CD8-positive, alpha-beta memory T cell (primary cell): Measurements from ENCODE around the gene DHRS4L2. TPM values are rescaled to one million over a fixed set of nuclear protein-coding genes. Genes with fewer than 3 reads are reported as not detected.
A peak's percentile ranks its signal among the peaks of the same experiment; 100 is the strongest.
"Not testable (repeated sequence)": the region's sequence is repeated elsewhere in the genome, so short reads cannot be mapped to it uniquely, and the experiment has no call there.

Experiments
- CTCF ChIA-PET: fragments of 350-600 bp; sonication (Branson Sonifier 250); formaldehyde crosslinking; loops from one replicate; lab custom pipeline; 2021; ENCODE audit warnings: antibody characterized with exemption; lab: Charles Lee
- POLR2A ChIA-PET: fragments of 350-600 bp; sonication (Branson Sonifier 250); formaldehyde crosslinking; loops from one replicate; lab custom pipeline; 2021; ENCODE audit warnings: antibody characterized with exemption; lab: Charles Lee
- DNase-seq, 5 donors: peaks; one replicate each; pipeline versions ENCODE4 v3.0.0 to v3.0.0-alpha.2; 2020 to 2022; ENCODE audit warnings: mixed read lengths in 1 of 5
- H3K27ac ChIP-seq: one replicate; pipeline ENCODE4 v1.7.0; 2013; ENCODE audit warnings: low read depth, mild to moderate bottlenecking, low read length, moderate library complexity
- H3K27me3 ChIP-seq: 2 replicates; pipeline ENCODE4 v1.7.0; 2013; ENCODE audit warnings: low read length, mild to moderate bottlenecking; ENCODE audit not compliant: insufficient read depth, poor library complexity, severe bottlenecking
- H3K36me3 ChIP-seq: 2 replicates; pipeline ENCODE4 v1.7.0; 2013; ENCODE audit warnings: mild to moderate bottlenecking, low read length, moderate library complexity; ENCODE audit not compliant: insufficient read depth
- H3K4me1 ChIP-seq: 2 replicates; pipeline ENCODE4 v1.7.0; 2013; ENCODE audit warnings: mild to moderate bottlenecking, low read length, moderate library complexity; ENCODE audit not compliant: insufficient read depth
- H3K4me3 ChIP-seq: 2 replicates; pipeline ENCODE4 v1.7.0; 2013; ENCODE audit warnings: mild to moderate bottlenecking, low read length
- H3K9me3 ChIP-seq: 2 replicates; pipeline ENCODE4 v1.7.0; 2013; ENCODE audit warnings: mild to moderate bottlenecking, low read length
- H3K27ac Mint-ChIP-seq, 8 donors: one replicate each; pipeline ENCODE4 v1.8.0; 2020 to 2021; ENCODE audit warnings: mixed read lengths in 8 of 8, mild to moderate bottlenecking in 6 of 8, inconsistent platforms in 3 of 8, moderate library complexity in 3 of 8
- H3K27me3 Mint-ChIP-seq, 2 donors: one replicate each; pipeline ENCODE4 v1.8.0; 2020 to 2021; ENCODE audit warnings: mixed read lengths in 2 of 2, mild to moderate bottlenecking in 1 of 2, moderate library complexity in 1 of 2
- H3K36me3 Mint-ChIP-seq, 3 donors: one replicate each; pipeline ENCODE4 v1.8.0; 2020 to 2021; ENCODE audit warnings: mixed read lengths in 3 of 3, inconsistent platforms in 1 of 3, mild to moderate bottlenecking in 1 of 3
- H3K4me1 Mint-ChIP-seq, 3 donors: one replicate each; pipeline ENCODE4 v1.8.0; 2020 to 2021; ENCODE audit warnings: mixed read lengths in 3 of 3, inconsistent platforms in 1 of 3, mild to moderate bottlenecking in 1 of 3
- H3K4me3 Mint-ChIP-seq, 7 donors: one replicate each; pipeline ENCODE4 v1.8.0; 2020 to 2021; ENCODE audit warnings: mixed read lengths in 7 of 7, mild to moderate bottlenecking in 6 of 7, moderate library complexity in 4 of 7, inconsistent platforms in 2 of 7
- H3K9me3 Mint-ChIP-seq, 5 donors: one replicate each; pipeline ENCODE4 v1.8.0; 2020 to 2022; ENCODE audit warnings: mixed read lengths in 5 of 5, mild to moderate bottlenecking in 3 of 5, moderate library complexity in 2 of 5, inconsistent platforms in 1 of 5
- polyA plus RNA-seq: library from polyadenylated mRNA; unstranded; fragments of 300-500 nt; fragmentation: Illumina TruSeq; gene quantifications from one replicate; pipeline ENCODE4 v1.2.3, GENCODE V29; 2021
- total RNA-seq, 2 experiments: library from RNA; stranded (reverse); gene quantifications; one replicate each; pipeline ENCODE4 v1.2.3, GENCODE V29; 2021

Gene DHRS4L2
- total and polyA plus RNA-seq, 3 experiments from 2014 or later = 18.4 to 23.4 (median 21.1) TPM

- H3K27me3 ChIP-seq, H3K4me3 Mint-ChIP-seq, CTCF ChIA-PET, H3K27ac Mint-ChIP-seq, H3K9me3 ChIP-seq, POLR2A ChIA-PET, H3K4me1 ChIP-seq, H3K36me3 Mint-ChIP-seq, DNase-seq, H3K27me3 Mint-ChIP-seq, H3K36me3 ChIP-seq, H3K27ac ChIP-seq, H3K4me3 ChIP-seq, H3K4me1 Mint-ChIP-seq: not testable (repeated sequence)
- H3K9me3 Mint-ChIP-seq = peaks cover 0 to 23% (median 13%) of the 10 kb centered on the region in 5 donors
These were observed 42.6 kb downstream of the DHRS4L2 start for GRCh38 chr14:24031331-24031730.

GRCh38 chr14:24032727-24033418, 44.1 kb downstream of the DHRS4L2 start:
- Mint-ChIP-seq H3K36me3 (peaks cover 0 to 6% (median 2%) of the 10 kb centered on the region in 3 donors), H3K27ac (no peak overlapping the region), H3K4me1 (peaks cover 8 to 11% (median 10%) of the 10 kb centered on the region in 3 donors), H3K9me3 (peaks cover 0 to 23% (median 13%) of the 10 kb centered on the region in 5 donors), H3K27me3 (no peaks in the 10 kb centered on the region), H3K4me3 (peak overlapping the region in 1 of 7 donors; percentile 8)
- Histone ChIP-seq H3K27ac (no peak overlapping the region), H3K4me1 (no peaks in the 10 kb centered on the region), H3K9me3 (no peaks in the 10 kb centered on the region), H3K4me3 (no peak overlapping the region), H3K27me3 (no peaks in the 10 kb centered on the region), H3K36me3 (no peaks in the 10 kb centered on the region)
- POLR2A ChIA-PET = no interaction called here
- no peak for DNase-seq
- CTCF ChIA-PET = interaction anchor here (1.6 kb wide), 1 partner anchor 11 kb away, joined by 4 read pairs; no protein-coding TSS in a partner anchor

DNA sequence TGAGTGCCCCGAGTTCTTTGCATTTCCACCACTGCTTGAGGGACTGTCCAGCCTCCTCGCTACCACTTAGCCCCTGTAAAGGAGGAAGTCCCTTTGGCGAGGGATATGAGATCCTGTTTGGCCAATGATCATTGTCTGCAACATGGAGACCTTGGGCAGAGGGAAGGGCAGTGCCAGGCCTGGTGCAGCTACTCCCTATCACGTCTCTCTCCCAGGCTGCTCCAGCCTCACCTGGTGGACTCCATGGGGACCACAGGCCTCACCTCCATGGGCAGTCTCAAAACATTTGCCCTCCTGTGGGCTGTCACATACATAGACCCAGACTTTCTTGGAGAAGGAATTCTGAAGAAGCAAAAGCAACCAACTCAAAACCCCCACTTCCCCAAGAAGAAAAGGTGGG, 47.0 kb downstream of the DHRS4L2 start:
- Mint-ChIP-seq H3K4me1 (peaks cover 8 to 11% (median 10%) of the 10 kb centered on the region in 3 donors), H3K4me3 (peak overlapping the region; percentile 93 to 97 (median 95)), H3K9me3 (peaks cover 0 to 21% (median 13%) of the 10 kb centered on the region in 5 donors), H3K27ac (peak overlapping the region in 5 of 8 donors; percentile 17 to 90 (median 68))
- H3K36me3 ChIP-seq, H3K9me3 ChIP-seq, H3K36me3 Mint-ChIP-seq, H3K27me3 ChIP-seq, H3K4me1 ChIP-seq, H3K27me3 Mint-ChIP-seq, POLR2A ChIA-PET, H3K27ac ChIP-seq, H3K4me3 ChIP-seq, DNase-seq: not testable (repeated sequence)
- CTCF ChIA-PET = interaction anchor here (0.9 to 1.2 kb wide), 4 partner anchors 11 to 73 kb away, joined by 3 to 6 read pairs (median 3); no protein-coding TSS in a partner anchor

DNA sequence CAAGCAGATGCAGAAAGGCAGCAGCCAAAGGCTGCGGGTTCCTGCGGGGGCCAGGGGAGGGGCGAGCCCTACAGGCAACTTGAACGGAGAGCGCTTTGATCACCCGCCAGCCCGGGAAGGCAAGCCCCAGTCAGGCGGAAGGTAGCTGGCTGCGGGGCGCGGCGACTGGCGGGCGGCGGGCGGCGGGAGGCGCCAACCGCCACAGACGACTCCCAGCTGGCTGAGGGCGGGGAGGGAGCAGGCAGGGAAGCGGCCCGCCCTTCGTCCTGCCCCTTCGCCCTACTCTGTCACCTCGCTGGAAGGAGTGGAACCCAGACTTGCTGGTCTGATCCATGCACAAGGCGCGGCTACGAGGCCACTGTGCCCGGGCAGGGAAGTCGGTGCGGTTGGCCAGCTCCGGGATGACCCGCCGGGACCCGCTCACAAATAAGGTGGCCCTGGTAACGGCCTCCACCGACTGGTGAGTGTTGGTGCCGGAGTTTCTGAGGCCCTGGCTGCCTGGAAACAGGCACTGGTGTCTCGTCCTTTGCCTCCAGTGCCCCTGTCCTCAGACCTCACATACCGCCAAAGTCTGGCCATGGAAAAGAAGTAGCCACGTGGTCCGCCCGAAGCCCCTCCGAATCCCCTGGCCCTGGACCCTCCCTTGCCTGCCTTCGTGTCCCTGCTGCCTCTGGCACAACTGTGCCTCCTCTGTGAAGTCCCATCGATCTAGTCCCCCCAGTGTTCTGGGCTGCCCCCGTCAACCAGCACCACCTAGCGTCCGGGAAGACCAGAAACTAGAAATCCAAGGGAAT, 47.6 kb downstream of the DHRS4L2 start:
- H3K4me1 Mint-ChIP-seq = peaks cover 8 to 11% (median 10%) of the 10 kb centered on the region in 3 donors
- ChIA-PET POLR2A (no interaction called here), CTCF (interaction anchor here (0.9 to 1.2 kb wide), 4 partner anchors 10 to 72 kb away, joined by 3 to 6 read pairs (median 3); no protein-coding TSS in a partner anchor)
- peaks cover 0 to 16% (median 11%) of the 10 kb centered on the region in 5 donors for H3K9me3 Mint-ChIP-seq
- Histone ChIP-seq H3K27ac (no peak overlapping the region), H3K4me1 (no peaks in the 10 kb centered on the region), H3K27me3 (no peaks in the 10 kb centered on the region), H3K4me3 (peak overlapping the region; percentile 69), H3K36me3 (no peaks in the 10 kb centered on the region), H3K9me3 (no peaks in the 10 kb centered on the region)
- peak; percentile 48 to 76 (median 74) for DNase-seq
- H3K36me3 Mint-ChIP-seq = peaks cover 0 to 6% (median 2%) of the 10 kb centered on the region in 3 donors
- peak overlapping the region; percentile 70 to 98 (median 92) for H3K27ac Mint-ChIP-seq
- H3K4me3 Mint-ChIP-seq = peak overlapping the region; percentile 93 to 97 (median 95)
- H3K27me3 Mint-ChIP-seq = no peaks in the 10 kb centered on the region

- H3K4me1 ChIP-seq, H3K27ac ChIP-seq, H3K36me3 ChIP-seq, H3K9me3 ChIP-seq, POLR2A ChIA-PET, H3K27me3 ChIP-seq, H3K36me3 Mint-ChIP-seq, H3K27me3 Mint-ChIP-seq, DNase-seq: not testable (repeated sequence)
- peak overlapping the region; percentile 69 for H3K4me3 ChIP-seq
- Mint-ChIP-seq H3K4me1 (peaks cover 8 to 11% (median 10%) of the 10 kb centered on the region in 3 donors), H3K9me3 (peaks cover 0 to 10% (median 5%) of the 10 kb centered on the region in 5 donors), H3K27ac (peak overlapping the region; percentile 58 to 98 (median 90)), H3K4me3 (peak overlapping the region; percentile 93 to 97 (median 95))
- CTCF ChIA-PET = interaction anchor here (0.9 to 1.2 kb wide), 4 partner anchors 9 to 72 kb away, joined by 3 to 6 read pairs (median 3); no protein-coding TSS in a partner anchor
These were observed 48.4 kb downstream of the DHRS4L2 start for GRCh38 chr14:24036963-24037657.

DNA sequence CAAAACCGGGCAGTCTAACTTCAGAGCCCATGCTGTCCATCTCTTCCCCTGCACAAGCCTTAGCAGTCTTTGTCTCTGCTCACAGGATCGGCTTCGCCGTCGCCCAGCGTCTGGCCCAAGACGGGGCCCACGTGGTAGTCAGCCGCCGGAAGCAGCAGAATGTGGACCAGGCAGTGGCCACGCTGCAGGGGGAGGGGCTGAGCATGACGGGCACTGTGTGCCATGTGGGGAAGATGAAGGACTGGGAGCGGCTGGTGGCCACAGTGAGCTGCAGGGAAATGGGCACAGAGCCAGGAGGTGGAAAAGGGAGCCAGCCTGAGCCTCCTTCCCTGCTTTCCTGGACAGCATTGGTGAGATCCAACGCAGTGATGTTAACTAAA, 48.9 kb downstream of the DHRS4L2 start:
- Mint-ChIP-seq H3K9me3 (peaks cover 0 to 6% (median 0%) of the 10 kb centered on the region in 5 donors), H3K4me1 (peaks cover 8 to 11% (median 10%) of the 10 kb centered on the region in 3 donors), H3K27me3 (peaks cover 3 to 10% of the 10 kb centered on the region in 2 donors), H3K27ac (peak overlapping the region in 1 of 8 donors; percentile 52), H3K36me3 (peaks cover 0 to 6% (median 2%) of the 10 kb centered on the region in 3 donors), H3K4me3 (no peak overlapping the region)
- H3K4me1 ChIP-seq = no peaks in the 10 kb centered on the region
- ChIA-PET CTCF (interaction anchor here (1.0 to 1.6 kb wide), 3 partner anchors 20 to 71 kb away, joined by 3 read pairs; no protein-coding TSS in a partner anchor), POLR2A (no interaction called here)
- no peak for DNase-seq
- no peaks in the 10 kb centered on the region for H3K36me3 ChIP-seq
- H3K9me3 ChIP-seq = no peaks in the 10 kb centered on the region
- H3K4me3 ChIP-seq = no peak overlapping the region
- H3K27me3 ChIP-seq = no peaks in the 10 kb centered on the region
- no peak overlapping the region for H3K27ac ChIP-seq

- Histone ChIP-seq H3K36me3 (no peaks in the 10 kb centered on the region), H3K4me3 (no peak overlapping the region), H3K27me3 (no peaks in the 10 kb centered on the region), H3K4me1 (no peaks in the 10 kb centered on the region), H3K9me3 (no peaks in the 10 kb centered on the region), H3K27ac (no peak overlapping the region)
- Mint-ChIP-seq H3K27ac (peak overlapping the region in 1 of 8 donors; percentile 83), H3K9me3 (no peaks in the 10 kb centered on the region), H3K27me3 (peaks cover 3 to 13% of the 10 kb centered on the region in 2 donors), H3K4me3 (no peak overlapping the region), H3K4me1 (peaks cover 8 to 11% (median 10%) of the 10 kb centered on the region in 3 donors), H3K36me3 (peaks cover 0 to 2% (median 0%) of the 10 kb centered on the region in 3 donors)
- DNase-seq = no peak
- ChIA-PET POLR2A (no interaction called here), CTCF (interaction anchor here (1.0 to 1.6 kb wide), 4 partner anchors 9 to 70 kb away, joined by 3 read pairs; no protein-coding TSS in a partner anchor)
These were observed 50.0 kb downstream of the DHRS4L2 start for GRCh38 chr14:24038686-24039085.
